GM10266 (cell line): ENCODE data around the gene RCBTB2.

Experiments
- DNase-seq: peaks from one replicate; pipeline ENCODE4 v3.0.0; 2012; ENCODE audit errors: extremely low spot score
- TF ChIP-seq, protein P1 (sequence below): IDR thresholded peaks from 2 replicates; pipeline ENCODE4 v1.5.1; 2012; ENCODE audit warnings: mild to moderate bottlenecking, low read depth; ENCODE audit not compliant: control insufficient read depth, insufficient read depth; ENCODE audit errors: missing control alignments

RCBTB2 gene

DNA sequence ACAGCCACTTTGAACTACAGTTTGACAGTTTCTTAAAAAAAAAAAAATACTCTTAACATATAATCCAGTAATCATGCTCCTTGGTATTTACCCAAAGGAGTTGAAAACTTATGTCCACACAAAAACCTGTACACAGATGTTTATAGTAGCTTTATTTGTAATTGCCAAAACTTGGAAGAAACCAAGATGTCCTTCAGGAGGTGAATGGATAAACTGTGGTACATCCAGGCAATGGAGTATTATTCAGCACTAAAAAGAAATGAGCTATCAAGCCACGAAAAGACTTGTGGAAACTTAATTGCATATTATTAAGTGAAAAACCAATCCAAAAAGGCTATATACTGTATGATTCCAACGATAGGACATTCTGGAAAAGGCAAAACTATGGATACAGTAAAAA is 44.9 kb downstream of the RCBTB2 start:
- no peak for DNase-seq
- TF ChIP-seq, protein P1, sequence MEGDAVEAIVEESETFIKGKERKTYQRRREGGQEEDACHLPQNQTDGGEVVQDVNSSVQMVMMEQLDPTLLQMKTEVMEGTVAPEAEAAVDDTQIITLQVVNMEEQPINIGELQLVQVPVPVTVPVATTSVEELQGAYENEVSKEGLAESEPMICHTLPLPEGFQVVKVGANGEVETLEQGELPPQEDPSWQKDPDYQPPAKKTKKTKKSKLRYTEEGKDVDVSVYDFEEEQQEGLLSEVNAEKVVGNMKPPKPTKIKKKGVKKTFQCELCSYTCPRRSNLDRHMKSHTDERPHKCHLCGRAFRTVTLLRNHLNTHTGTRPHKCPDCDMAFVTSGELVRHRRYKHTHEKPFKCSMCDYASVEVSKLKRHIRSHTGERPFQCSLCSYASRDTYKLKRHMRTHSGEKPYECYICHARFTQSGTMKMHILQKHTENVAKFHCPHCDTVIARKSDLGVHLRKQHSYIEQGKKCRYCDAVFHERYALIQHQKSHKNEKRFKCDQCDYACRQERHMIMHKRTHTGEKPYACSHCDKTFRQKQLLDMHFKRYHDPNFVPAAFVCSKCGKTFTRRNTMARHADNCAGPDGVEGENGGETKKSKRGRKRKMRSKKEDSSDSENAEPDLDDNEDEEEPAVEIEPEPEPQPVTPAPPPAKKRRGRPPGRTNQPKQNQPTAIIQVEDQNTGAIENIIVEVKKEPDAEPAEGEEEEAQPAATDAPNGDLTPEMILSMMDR, result no peak

DNA sequence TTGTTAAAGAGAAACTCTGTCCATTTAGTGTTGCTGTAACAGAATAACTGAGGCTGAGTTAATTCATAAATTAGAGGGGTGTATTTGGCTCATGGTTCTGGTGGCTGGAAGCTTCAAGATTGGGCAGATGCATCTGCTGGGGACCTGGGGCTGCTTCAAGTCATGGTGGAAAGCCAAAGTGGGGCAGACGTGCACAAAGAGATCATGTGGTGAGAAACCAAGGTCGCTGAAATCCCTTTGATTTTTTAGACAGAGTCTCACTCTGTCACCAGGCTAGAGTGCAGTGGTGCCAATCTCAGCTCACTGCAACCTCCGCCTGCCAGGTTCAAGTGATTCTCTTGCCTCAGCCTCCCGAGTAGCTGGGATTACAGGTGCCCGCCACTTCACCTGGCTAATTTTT is 46.0 kb downstream of the RCBTB2 start:
- TF ChIP-seq, protein P1, result no peak
- DNase-seq, result no peak

DNA sequence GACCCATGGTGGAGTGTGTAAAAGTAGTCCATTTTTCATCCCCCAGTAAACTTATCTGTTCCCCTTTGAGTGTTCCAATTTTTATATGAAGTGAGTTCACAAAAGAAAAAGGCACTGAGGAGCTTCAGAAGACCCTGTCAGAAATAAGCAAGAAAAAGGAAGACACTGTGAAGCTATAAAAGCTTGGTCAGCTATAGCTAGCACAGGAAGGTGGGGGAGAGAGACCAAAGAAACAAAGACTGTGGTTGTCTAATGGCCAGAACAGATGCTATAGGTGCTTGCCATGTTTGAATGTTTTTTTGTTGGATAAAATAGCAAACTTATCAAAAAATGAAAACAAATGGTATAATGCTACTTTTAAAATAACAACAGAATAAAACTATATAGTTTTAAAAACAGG is 46.5 kb downstream of the RCBTB2 start:
- no peak for DNase-seq
- TF ChIP-seq, protein P1, result no peak

DNA sequence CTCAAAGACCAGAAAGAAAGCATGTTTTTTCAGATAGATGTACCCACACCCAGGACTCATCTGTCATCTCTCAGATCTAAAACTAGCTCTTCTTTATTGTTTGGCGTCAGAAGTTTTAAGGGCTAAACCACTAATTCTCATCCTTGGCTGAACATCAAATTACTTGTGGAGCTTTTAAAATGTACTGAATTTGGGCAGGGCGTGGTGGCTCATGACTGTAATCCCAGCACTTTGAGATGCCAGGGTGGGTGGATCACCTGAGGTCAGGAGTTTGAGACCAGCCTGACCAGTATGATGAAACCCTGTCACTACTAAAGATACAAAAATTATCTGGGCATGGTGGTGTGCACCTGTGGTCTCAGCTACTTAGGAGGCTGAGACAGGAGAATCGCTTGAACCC is 47.4 kb downstream of the RCBTB2 start:
- DNase-seq, result no peak
- TF ChIP-seq, protein P1, result no peak

DNA sequence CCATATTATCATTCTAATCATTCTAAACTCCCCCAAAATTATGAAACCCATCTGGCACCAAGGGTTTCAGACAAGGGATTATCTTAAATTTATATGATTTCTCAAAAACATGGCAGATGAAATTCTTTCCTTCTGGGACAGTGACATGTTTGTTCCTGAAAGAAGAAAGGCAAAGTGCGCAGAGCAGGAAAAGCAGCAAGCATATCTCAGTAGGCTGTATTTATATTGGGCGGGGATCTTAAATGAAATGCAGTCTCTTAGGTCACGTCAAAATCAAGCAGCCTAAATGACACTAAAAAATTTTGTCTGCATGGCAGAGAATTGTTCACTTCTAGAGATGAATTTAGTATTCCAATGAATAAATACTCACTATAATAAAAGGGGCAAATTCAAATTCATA is 49.3 kb downstream of the RCBTB2 start:
- DNase-seq, result no peak
- TF ChIP-seq, protein P1, result no peak

DNA sequence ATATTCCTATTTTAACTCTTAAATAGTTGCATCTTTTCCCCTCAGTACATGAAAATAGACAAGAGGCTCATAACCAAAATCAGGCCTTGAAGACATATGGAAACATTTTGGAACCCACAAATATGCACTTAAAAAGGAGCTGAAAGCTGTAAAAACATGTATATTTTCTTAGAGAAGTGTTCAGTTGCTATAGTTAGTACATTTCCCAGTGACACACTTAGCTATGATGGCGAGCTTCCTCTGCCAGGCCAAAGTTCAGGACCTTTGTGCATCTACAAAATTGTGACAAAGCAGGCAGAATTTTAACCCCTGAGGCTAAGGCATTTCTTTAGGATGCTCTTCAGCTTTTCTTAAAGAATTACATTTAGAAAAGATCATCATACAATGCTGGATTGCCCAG is 54.5 kb downstream of the RCBTB2 start:
- TF ChIP-seq, protein P1, result no peak

DNA sequence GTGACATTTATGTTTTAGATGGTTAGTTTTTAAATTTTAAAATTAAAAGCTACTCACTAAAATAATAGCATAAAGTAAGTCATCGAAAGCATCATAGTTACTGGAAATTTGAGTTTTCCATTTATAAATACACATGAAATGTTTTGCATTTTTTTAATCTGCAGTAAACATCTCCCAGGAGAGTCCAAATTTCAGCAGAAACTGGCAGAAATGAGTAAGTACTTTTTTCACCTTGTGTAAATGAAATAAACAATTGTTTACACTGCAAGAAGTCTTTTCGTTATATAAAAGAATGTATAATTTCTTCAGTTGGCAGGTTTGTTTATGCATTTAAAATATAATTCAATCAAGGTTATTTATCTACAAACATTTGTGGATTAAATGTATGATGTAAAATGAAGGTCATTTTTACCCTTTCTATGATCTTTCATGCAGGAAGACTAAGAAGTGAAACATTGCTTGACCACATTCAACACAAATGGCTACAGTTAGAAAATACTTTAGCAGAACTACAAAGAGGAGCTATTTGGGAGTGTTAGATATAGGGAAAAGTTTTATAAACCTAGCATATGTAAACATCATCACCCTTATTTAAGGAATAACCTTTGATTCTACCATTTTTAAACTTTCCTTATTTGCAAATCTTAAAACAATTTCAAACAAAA is 55.6 kb downstream of the RCBTB2 start:
- no peak for DNase-seq
- TF ChIP-seq, protein P1, result no peak

More for the DNA sequence above, 54.5 kb downstream of the RCBTB2 start:
- no peak for DNase-seq
